Osteoblast (primary cell): ENCODE results near the gene ZNF865. TPM values are rescaled to one million over a fixed set of nuclear protein-coding genes. Genes with fewer than 3 reads are reported as not detected.

Experiments used
- DNase-seq: peaks from one replicate; pipeline ENCODE4 v3.0.0; 2011; ENCODE audit warnings: low spot score, mixed read lengths; ENCODE audit not compliant: insufficient read length; ENCODE audit errors: missing footprints
- H2AFZ ChIP-seq: 2 replicates; pipeline ENCODE4 v1.6.0; 2011; ENCODE audit warnings: mild to moderate bottlenecking, low read length
- H3K27ac ChIP-seq: 2 replicates; pipeline ENCODE4 v1.5.1; 2011; ENCODE audit warnings: mild to moderate bottlenecking, low read depth, low read length, moderate library complexity
- H3K27me3 ChIP-seq: 2 replicates; pipeline ENCODE4 v1.6.0; 2012; ENCODE audit warnings: mild to moderate bottlenecking, control low read depth, inconsistent platforms, low read length, moderate library complexity; ENCODE audit not compliant: insufficient read depth
- H3K36me3 ChIP-seq: 2 replicates; pipeline ENCODE4 v1.5.1; 2011; ENCODE audit warnings: mild to moderate bottlenecking, low read length, control low read depth, moderate library complexity; ENCODE audit not compliant: insufficient read depth
- H3K4me1 ChIP-seq: 2 replicates; pipeline ENCODE4 v1.5.1; 2011; ENCODE audit warnings: mild to moderate bottlenecking, low read length, control low read depth, moderate library complexity; ENCODE audit not compliant: insufficient read depth
- H3K4me2 ChIP-seq: 2 replicates; pipeline ENCODE4 v1.6.0; 2011; ENCODE audit warnings: mild to moderate bottlenecking, low read length; ENCODE audit not compliant: insufficient read depth
- H3K4me3 ChIP-seq: fragments of 200-600 bp; sonication (generic); 3 replicates; pipeline ENCODE4 v1.5.1; 2012; ENCODE audit warnings: mild to moderate bottlenecking, low read length, inconsistent platforms; ENCODE audit not compliant: insufficient read depth
- H3K79me2 ChIP-seq: 2 replicates; pipeline ENCODE4 v1.6.0; 2012; ENCODE audit warnings: mild to moderate bottlenecking, low read length, control low read depth, inconsistent platforms; ENCODE audit not compliant: insufficient read depth
- H3K9me3 ChIP-seq: 2 replicates; pipeline ENCODE4 v1.5.1; 2011; ENCODE audit warnings: low read depth, low read length, control low read depth
- H4K20me1 ChIP-seq: 2 replicates; pipeline ENCODE4 v1.6.0; 2012; ENCODE audit warnings: mild to moderate bottlenecking, low read length, control low read depth; ENCODE audit not compliant: insufficient read depth
- CTCF ChIP-seq: IDR thresholded peaks from 2 replicates; pipeline ENCODE4 v1.5.1; 2011; ENCODE audit warnings: mild to moderate bottlenecking, low read depth, low read length, moderate library complexity; ENCODE audit errors: extremely low read depth
- total RNA-seq: library from RNA; depleted of rRNA; stranded (reverse); fragments of >200 nt; gene quantifications from 2 replicates; pipeline ENCODE4 v1.2.3, GENCODE V29; 2012

The ZNF865 gene
- total RNA-seq, 1 donor = 1.4 TPM

DNA sequence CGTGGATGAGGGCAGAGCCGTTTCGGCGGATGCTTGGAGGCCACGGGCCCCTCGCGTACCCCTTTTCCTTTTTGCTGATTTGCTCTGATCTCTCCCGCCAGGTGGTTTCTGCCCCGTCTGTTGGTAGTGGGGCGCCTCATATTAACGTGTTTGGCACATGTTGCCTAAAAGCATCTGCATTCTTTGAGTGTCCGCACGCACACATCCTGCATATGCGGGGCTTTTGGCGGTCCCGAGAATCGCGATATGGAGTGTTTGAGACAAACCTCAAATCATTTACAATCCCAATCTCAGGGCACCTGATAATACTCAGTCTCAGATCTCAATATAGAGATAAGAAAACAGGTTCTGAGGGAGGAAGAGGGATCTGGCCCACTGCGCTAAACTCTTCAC lies 50.2 kb downstream of the ZNF865 start:
- no peak for TF ChIP-seq CTCF
- H3K79me2 ChIP-seq = peaks cover 57% of the 10 kb centered on the region
- peak overlapping the region; percentile 97 for H3K4me3 ChIP-seq
- DNase-seq = no peak
- H2AFZ ChIP-seq = peak overlapping the region; percentile 57
- peak overlapping the region; percentile 94 for H3K27ac ChIP-seq
- peaks cover 30% of the 10 kb centered on the region for H3K4me1 ChIP-seq
- no peaks in the 10 kb centered on the region for H3K9me3 ChIP-seq
- peaks cover 3% of the 10 kb centered on the region for H3K36me3 ChIP-seq
- no peaks in the 10 kb centered on the region for H3K27me3 ChIP-seq
- H3K4me2 ChIP-seq = peak overlapping the region; percentile 98
- H4K20me1 ChIP-seq = peaks cover 50% of the 10 kb centered on the region

- Histone ChIP-seq H4K20me1 (peaks cover 53% of the 10 kb centered on the region), H3K9me3 (no peaks in the 10 kb centered on the region), H3K27me3 (no peaks in the 10 kb centered on the region), H2AFZ (no peak overlapping the region), H3K4me1 (peaks cover 30% of the 10 kb centered on the region), H3K4me3 (peak overlapping the region; percentile 97), H3K4me2 (peak overlapping the region; percentile 98), H3K36me3 (peaks cover 12% of the 10 kb centered on the region), H3K27ac (peak overlapping the region; percentile 43), H3K79me2 (peaks cover 66% of the 10 kb centered on the region)
- DNase-seq = peak; percentile 68
- no peak for TF ChIP-seq CTCF
Observed at GRCh38 chr19:55656552-55656951, 51.1 kb downstream of the ZNF865 start.

DNA sequence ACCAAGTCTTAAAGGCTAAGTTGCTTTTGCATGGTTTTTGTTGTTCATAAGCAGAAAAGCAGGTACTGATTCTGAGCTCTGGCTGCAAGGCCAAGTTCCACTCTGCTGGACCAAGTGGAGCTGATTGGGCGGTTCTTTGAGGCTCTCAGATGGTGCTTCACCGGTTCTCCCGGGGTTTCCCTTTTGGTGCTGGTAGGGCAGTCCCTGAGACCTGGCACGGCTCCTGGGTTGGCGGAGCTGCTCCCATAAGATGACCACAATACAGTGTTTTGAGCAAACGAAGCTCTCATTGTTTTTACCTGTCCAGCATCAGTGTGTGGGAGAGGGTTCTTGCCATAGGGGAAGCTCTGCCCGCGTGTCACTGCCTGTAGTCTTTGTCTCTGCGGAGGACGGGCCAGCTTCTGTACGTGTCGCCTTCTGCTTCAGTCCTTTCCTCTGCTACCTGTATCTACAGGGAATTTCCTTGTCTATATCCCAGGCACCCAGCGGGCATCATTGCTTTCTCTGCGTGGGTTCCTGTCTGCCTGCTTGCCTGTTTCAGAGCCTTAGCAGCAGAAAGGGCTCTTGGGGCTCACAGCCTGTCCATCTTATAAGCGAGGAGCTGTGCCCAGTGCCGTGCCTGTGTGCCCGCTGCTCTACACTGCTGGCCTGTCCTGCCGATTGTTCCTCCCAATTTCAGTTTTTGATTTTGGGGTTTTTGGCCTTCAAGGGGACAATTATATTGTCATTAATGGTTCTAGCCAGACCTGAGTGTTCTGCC lies 51.7 kb downstream of the ZNF865 start:
- H3K27me3 ChIP-seq = no peaks in the 10 kb centered on the region
- peaks cover 72% of the 10 kb centered on the region for H3K79me2 ChIP-seq
- H3K4me3 ChIP-seq = peak overlapping the region; percentile 97
- no peak for TF ChIP-seq CTCF
- H3K4me2 ChIP-seq = peak overlapping the region; percentile 98
- H2AFZ ChIP-seq = no peak overlapping the region
- peak overlapping the region; percentile 43 for H3K27ac ChIP-seq
- peaks cover 30% of the 10 kb centered on the region for H3K4me1 ChIP-seq
- H4K20me1 ChIP-seq = peaks cover 57% of the 10 kb centered on the region
- peaks cover 18% of the 10 kb centered on the region for H3K36me3 ChIP-seq
- DNase-seq = peak; percentile 86
- H3K9me3 ChIP-seq = no peaks in the 10 kb centered on the region

- Histone ChIP-seq H3K9me3 (no peaks in the 10 kb centered on the region), H3K27ac (peak overlapping the region; percentile 56), H3K4me3 (no peak overlapping the region), H3K36me3 (peaks cover 34% of the 10 kb centered on the region), H4K20me1 (peaks cover 72% of the 10 kb centered on the region), H3K4me1 (peaks cover 30% of the 10 kb centered on the region), H3K4me2 (no peak overlapping the region), H3K79me2 (peaks cover 89% of the 10 kb centered on the region), H3K27me3 (no peaks in the 10 kb centered on the region), H2AFZ (no peak overlapping the region)
- DNase-seq = peak; percentile 23
- no peak for TF ChIP-seq CTCF
Observed at GRCh38 chr19:55658846-55659459, 53.5 kb downstream of the ZNF865 start.
